Body of pancreas (tissue), 4 donors: ENCODE measurements around the gene MYO5C. TPM values are rescaled to one million over a fixed set of nuclear protein-coding genes. Genes with fewer than 3 reads are reported as not detected.

Source experiments
- ATAC-seq: fragments of 150-250 bp; one replicate; pipeline ENCODE4 v1.9.1; 2016
- DNase-seq, 4 donors: peaks; one replicate each; pipeline ENCODE4 v3.0.0-alpha.2; 2019
- H3K27ac ChIP-seq, 4 donors: fragments of 200-600 bp; sonication (generic); 1 replicate in 3 of 4; 2 replicates in 1 of 4; pipeline versions ENCODE4 v1.5.1 to v1.6.1; 2016 to 2019; ENCODE audit warnings: mild to moderate bottlenecking in 1 of 4, mixed read lengths in 1 of 4, moderate library complexity in 1 of 4
- H3K27me3 ChIP-seq, 2 donors: fragments of 200-600 bp; sonication (generic); one replicate each; pipeline ENCODE4 v1.6.0; 2016; ENCODE audit warnings: mild to moderate bottlenecking in 1 of 2
- H3K36me3 ChIP-seq, 2 donors: fragments of 200-600 bp; sonication (generic); replicated peaks in 1 of 2; 2 replicates each; pipeline ENCODE4 v1.5.1; 2016; ENCODE audit warnings: low read depth in 2 of 2; ENCODE audit not compliant: insufficient read depth in 1 of 2
- H3K4me1 ChIP-seq: fragments of 200-600 bp; sonication (generic); one replicate; pipeline ENCODE4 v1.6.0; 2016
- H3K4me3 ChIP-seq, 2 donors: fragments of 200-600 bp; sonication (generic); 1 replicate in 1 of 2; 2 replicates in 1 of 2; pipeline ENCODE4 v1.5.1; 2016 to 2019
- H3K9me3 ChIP-seq, 3 donors: fragments of 200-600 bp; sonication (generic); 1 replicate in 2 of 3; 2 replicates in 1 of 3; pipeline ENCODE4 v1.5.1; 2016
- CTCF ChIP-seq, 7 experiments: fragments of 450-650 bp in 4 of 7; fragments of 200-600 bp in 3 of 7; sonication (generic) in 3 of 7; IDR thresholded peaks; one replicate each; pipeline ENCODE4 v1.5.1; 2016 to 2019; ENCODE audit warnings: antibody characterized with exemption in 7 of 7
- POLR2A ChIP-seq, 3 donors: fragments of 450-650 bp; IDR thresholded peaks; one replicate each; pipeline ENCODE4 v1.6.1; 2016; ENCODE audit warnings: antibody characterized with exemption in 3 of 3, mild to moderate bottlenecking in 2 of 3
- WGBS, 2 donors: methylation state at CpG; one replicate each; pipeline ENCODE4 v1.1.5; 2017; 5-methylcytosine and 5-hydroxymethylcytosine counted together
- intact Hi-C: fragments of 100-400 bp; cut with DNase I; formaldehyde crosslinking; loops from one replicate; pipeline ENCODE4 v1.15.1; 2023
- total RNA-seq, 2 donors: library from RNA; depleted of rRNA; stranded (reverse); fragments of >200 nt; gene quantifications; one replicate each; pipeline ENCODE4 v1.1.0, GENCODE V29; 2016

MYO5C gene
- total RNA-seq, 2 donors from 2014 or later, result 34.8 to 76.8 TPM

GRCh38 chr15:52261498-52262242 lies 33.9 kb downstream of the MYO5C start:
- WGBS, 2 donors, result 16 to 35% methylated on average over 8 of the region's 8 CpGs
- H3K4me3 ChIP-seq, result no peak overlapping the region
- intact Hi-C loops, result no loop called here
- H3K27ac ChIP-seq, result peak overlapping the region; percentile 26 to 80 (median 71)
- TF ChIP-seq POLR2A (IDR thresholded peaks at IDR 0.05) (peak in 1 of 3 donors; percentile 7), CTCF (IDR thresholded peaks at IDR 0.05) (peak in 4 of 7 experiments; percentile 21 to 33 (median 25))
- no peaks in the 10 kb centered on the region for H3K9me3 ChIP-seq
- H3K27me3 ChIP-seq, result no peaks in the 10 kb centered on the region
- DNase-seq (peak; percentile 49 to 84 (median 74)), ATAC-seq (peak; percentile 87)
- peaks cover 0 to 2% of the 10 kb centered on the region in 2 donors for H3K36me3 ChIP-seq
- H3K4me1 ChIP-seq, result peaks cover 32% of the 10 kb centered on the region

DNA sequence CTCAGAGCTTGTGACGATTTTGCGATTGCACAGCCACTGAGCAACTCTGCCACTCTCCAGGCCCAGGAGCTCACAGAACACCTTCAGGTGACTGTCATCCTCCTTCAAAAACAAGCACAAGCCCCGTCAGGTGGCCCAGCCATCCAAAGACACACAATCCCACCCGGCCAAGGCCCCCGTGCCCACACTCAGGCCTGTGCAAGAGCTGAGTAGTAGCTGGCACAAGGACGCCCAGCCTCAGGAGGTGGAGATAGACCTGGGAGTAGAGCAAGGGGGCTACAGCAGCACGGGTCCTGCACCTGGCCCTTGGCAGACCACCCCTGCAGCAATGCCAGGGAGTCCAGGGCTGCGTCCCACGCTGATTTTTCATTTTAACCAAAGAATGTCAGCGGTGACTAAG lies 34.6 kb downstream of the MYO5C start:
- intact Hi-C loops, result no loop called here
- DNase-seq (no peak), ATAC-seq (no peak)
- Histone ChIP-seq H3K36me3 (peaks cover 0 to 3% of the 10 kb centered on the region in 2 donors), H3K9me3 (no peaks in the 10 kb centered on the region), H3K27ac (peak overlapping the region; percentile 26 to 80 (median 71)), H3K27me3 (no peaks in the 10 kb centered on the region), H3K4me3 (no peak overlapping the region), H3K4me1 (peaks cover 38% of the 10 kb centered on the region)
- 94% methylated on average over 9 of the region's 10 CpGs for WGBS, 2 donors
- no peak for TF ChIP-seq POLR2A (IDR thresholded peaks at IDR 0.05)
- TF ChIP-seq CTCF (IDR thresholded peaks at IDR 0.05), result no peak

- DNase-seq (no peak), ATAC-seq (no peak)
- peaks cover 0 to 5% of the 10 kb centered on the region in 2 donors for H3K36me3 ChIP-seq
- WGBS, 2 donors, result 44 to 51% methylated on average over 4 of the region's 4 CpGs
- TF ChIP-seq CTCF (IDR thresholded peaks at IDR 0.05), result no peak
- TF ChIP-seq POLR2A (IDR thresholded peaks at IDR 0.05), result no peak
- H3K4me3 ChIP-seq, result no peak overlapping the region
- H3K27ac ChIP-seq, result peak overlapping the region; percentile 21 to 36 (median 26)
- intact Hi-C loops, result loop anchor here (5.0 kb wide), 1 partner anchor 473 kb away; no protein-coding TSS in a partner anchor
- no peaks in the 10 kb centered on the region for H3K27me3 ChIP-seq
- H3K9me3 ChIP-seq, result no peaks in the 10 kb centered on the region
- peaks cover 38% of the 10 kb centered on the region for H3K4me1 ChIP-seq
These were observed 36.1 kb downstream of the MYO5C start for GRCh38 chr15:52259503-52259902.

- 82 to 93% methylated on average over 5 of the region's 5 CpGs for WGBS, 2 donors
- TF ChIP-seq POLR2A (IDR thresholded peaks at IDR 0.05) (no peak), CTCF (IDR thresholded peaks at IDR 0.05) (no peak)
- H3K36me3 ChIP-seq, result peaks cover 0 to 7% of the 10 kb centered on the region in 2 donors
- no peaks in the 10 kb centered on the region for H3K27me3 ChIP-seq
- peaks cover 38% of the 10 kb centered on the region for H3K4me1 ChIP-seq
- no peak overlapping the region for H3K4me3 ChIP-seq
- no peak for DNase-seq
- intact Hi-C loops, result loop anchor here (5.0 kb wide), 1 partner anchor 474 kb away; no protein-coding TSS in a partner anchor
- no peaks in the 10 kb centered on the region for H3K9me3 ChIP-seq
- no peak overlapping the region for H3K27ac ChIP-seq
- no peak for ATAC-seq
These were observed 37.1 kb downstream of the MYO5C start for GRCh38 chr15:52258461-52258860.
